ENCODE results near the gene DPCD.
"Not testable (repeated sequence)": the region's sequence is repeated elsewhere in the genome, so short reads cannot be mapped to it uniquely, and the experiment has no call there.

DPCD gene

GRCh38 chr10:101619983-101620382 lies 31.9 kb downstream of the DPCD start:
- no peak for DNase-seq (ENCODE audit: low spot score)

GRCh38 chr10:101623528-101623927 lies 35.4 kb downstream of the DPCD start:
- DNase-seq (ENCODE audit: low spot score) = no peak

GRCh38 chr10:101624526-101625102 lies 36.5 kb downstream of the DPCD start:
- no peak for DNase-seq (ENCODE audit: low spot score)

GRCh38 chr10:101625821-101626412 lies 37.8 kb downstream of the DPCD start:
- no peak for DNase-seq (ENCODE audit: low spot score)

GRCh38 chr10:101629837-101630632 lies 41.9 kb downstream of the DPCD start:
- no peak for DNase-seq (ENCODE audit: low spot score)

GRCh38 chr10:101630633-101630920 lies 42.5 kb downstream of the DPCD start:
- DNase-seq (ENCODE audit: low spot score) = no peak

- DNase-seq (ENCODE audit: low spot score) = no peak
Measured at GRCh38 chr10:101631821-101632475, 43.8 kb downstream of the DPCD start.

GRCh38 chr10:101633510-101633909 lies 45.4 kb downstream of the DPCD start:
- not testable (repeated sequence) for DNase-seq (ENCODE audit: low spot score)

- no peak for DNase-seq (ENCODE audit: low spot score)
Measured at GRCh38 chr10:101639141-101639900, 51.2 kb downstream of the DPCD start.

- DNase-seq (ENCODE audit: low spot score) = no peak
Measured at GRCh38 chr10:101643546-101643945, 55.4 kb downstream of the DPCD start.

GRCh38 chr10:101644002-101644401 lies 55.9 kb downstream of the DPCD start:
- DNase-seq (ENCODE audit: low spot score) = no peak

GRCh38 chr10:101645659-101646058 lies 57.5 kb downstream of the DPCD start:
- DNase-seq (ENCODE audit: low spot score) = no peak

- DNase-seq (ENCODE audit: low spot score) = no peak
Measured at GRCh38 chr10:101646364-101646763, 58.2 kb downstream of the DPCD start.

GRCh38 chr10:101647255-101647654 lies 59.1 kb downstream of the DPCD start:
- no peak for DNase-seq (ENCODE audit: low spot score)

- no peak for DNase-seq (ENCODE audit: low spot score)
Measured at GRCh38 chr10:101649525-101650085, 61.5 kb downstream of the DPCD start.

GRCh38 chr10:101650863-101651262 lies 62.7 kb downstream of the DPCD start:
- DNase-seq (ENCODE audit: low spot score) = no peak

- no peak for DNase-seq (ENCODE audit: low spot score)
Measured at GRCh38 chr10:101651336-101651735, 63.2 kb downstream of the DPCD start.

GRCh38 chr10:101653536-101653935 lies 65.4 kb downstream of the DPCD start:
- DNase-seq (ENCODE audit: low spot score) = no peak

GRCh38 chr10:101655570-101655969 lies 67.4 kb downstream of the DPCD start:
- no peak for DNase-seq (ENCODE audit: low spot score)

- no peak for DNase-seq (ENCODE audit: low spot score)
Measured at GRCh38 chr10:101656890-101657289, 68.8 kb downstream of the DPCD start.

GRCh38 chr10:101658975-101659374 lies 70.9 kb downstream of the DPCD start:
- DNase-seq (ENCODE audit: low spot score) = no peak
